ENCODE data around the gene KCND3.

GRCh38 chr1:111836111-111836510, 153.4 kb downstream of the KCND3 start:
- TF ChIP-seq REST (IDR thresholded peaks at IDR 0.05; ENCODE audit: insufficient read depth in 1 of 2, low read depth in 2 of 2, low read length in 2 of 2), result no peak
- no peak for TF ChIP-seq POLR2AphosphoS5 (IDR thresholded peaks at IDR 0.05; ENCODE audit: low read depth, low read length)
- no peak for TF ChIP-seq TAF1 (IDR thresholded peaks at IDR 0.05; ENCODE audit: borderline replicate concordance, insufficient read depth, low read length)
- no peak for TF ChIP-seq SIN3A (IDR thresholded peaks at IDR 0.05; ENCODE audit: borderline replicate concordance, insufficient read depth, low read length)
- TF ChIP-seq FOXP2 (optimal IDR thresholded peaks at IDR 0.05; ENCODE audit: borderline replicate concordance, extremely low read depth, extremely low read length, insufficient read depth), result no peak

Measured in PFSK-1 (cell line).